NCI-H446 (cell line): Measurements from ENCODE around the gene PACS1.
"Not testable (repeated sequence)": the region's sequence is repeated elsewhere in the genome, so short reads cannot be mapped to it uniquely, and the experiment has no call there.

Source experiments
- DNase-seq, 2 experiments: peaks; one replicate each; lab custom pipeline; 2025; lab: John Stamatoyannopoulos, UW

The PACS1 gene

DNA sequence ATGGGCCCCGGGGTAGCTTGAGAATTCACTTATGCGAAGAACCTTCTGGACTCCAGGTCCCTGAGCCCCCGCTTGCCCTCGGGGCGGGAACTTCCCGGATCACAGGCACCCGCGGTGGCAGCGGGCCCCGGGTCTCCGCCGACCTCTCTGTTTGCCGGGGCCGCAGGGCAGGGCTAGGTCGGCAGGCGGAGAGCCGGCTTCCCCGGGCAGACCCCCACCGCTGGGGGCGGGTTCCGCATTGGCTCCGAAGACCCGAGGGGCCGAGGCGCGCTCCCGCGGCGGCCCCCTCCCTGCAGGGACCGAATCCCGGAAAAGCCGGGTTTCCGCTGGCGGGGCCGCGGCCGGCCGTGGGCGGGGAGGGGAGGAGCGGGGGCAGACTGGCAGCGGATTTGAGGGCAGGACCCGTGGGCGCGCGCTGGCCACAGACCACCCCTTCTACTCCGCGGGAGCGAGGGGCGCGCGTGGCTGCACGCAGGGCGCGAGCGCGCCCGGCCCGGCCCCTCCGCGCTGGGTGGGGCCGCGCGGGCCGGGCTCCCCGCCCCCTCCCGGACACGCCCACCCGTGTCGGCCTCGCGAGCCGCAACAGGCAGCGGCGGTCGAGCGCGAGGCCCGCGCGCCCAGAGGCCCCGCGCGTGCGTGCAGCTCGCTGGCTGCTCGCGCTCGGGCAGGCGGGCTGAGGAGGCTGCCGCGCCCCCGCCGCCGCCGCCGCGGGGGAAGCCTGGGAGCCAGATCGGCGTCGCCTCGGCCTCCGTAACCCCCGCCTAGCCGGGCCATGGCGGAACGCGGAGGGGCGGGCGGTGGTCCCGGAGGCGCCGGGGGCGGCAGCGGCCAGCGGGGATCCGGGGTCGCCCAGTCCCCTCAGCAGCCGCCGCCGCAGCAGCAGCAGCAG is at the start of gene PACS1:
PACS1 (plus strand) TSS at position 558 of the 889 bp plus-strand sequence; CDS start at position 773, 215 bp downstream.
- DNase-seq: peak in 1 of 2 experiments; percentile 70

DNA sequence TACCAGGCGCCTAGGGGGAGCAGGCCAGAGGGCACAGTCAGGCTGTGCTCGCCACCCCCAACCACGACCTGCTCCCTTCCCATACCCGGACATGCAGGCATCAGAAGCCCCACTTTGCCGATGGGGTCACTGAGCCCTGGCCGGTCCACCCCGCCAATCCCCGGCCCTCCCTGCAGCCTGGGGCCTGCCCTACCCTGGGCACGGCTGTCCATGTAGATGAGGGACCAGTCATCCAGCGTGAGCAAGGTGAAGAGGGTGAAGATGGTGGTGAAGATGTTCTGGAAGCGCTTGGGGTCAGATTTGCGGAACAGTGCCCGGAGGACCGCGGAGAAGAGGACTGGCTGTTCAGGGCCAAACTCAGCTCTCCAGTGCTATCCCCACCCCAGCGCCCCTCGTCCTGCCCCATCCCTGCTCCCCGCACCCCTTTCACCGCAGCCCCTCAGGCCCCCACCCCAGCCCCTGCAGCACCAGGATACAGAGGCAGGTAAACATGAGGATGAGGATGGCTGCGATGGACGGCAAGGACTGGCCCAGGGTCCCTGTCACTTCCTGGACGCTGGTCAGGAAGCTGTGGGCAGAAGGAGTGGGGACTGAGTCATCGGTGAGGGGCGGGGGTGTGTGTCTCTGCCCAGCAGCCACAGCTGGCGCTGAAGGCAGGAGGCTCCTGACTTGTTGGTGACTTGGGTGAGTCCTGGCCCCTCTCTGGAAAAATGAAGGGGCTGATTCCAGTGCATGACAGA is 49.3 kb upstream of the PACS1 start:
- DNase-seq: no peak

DNA sequence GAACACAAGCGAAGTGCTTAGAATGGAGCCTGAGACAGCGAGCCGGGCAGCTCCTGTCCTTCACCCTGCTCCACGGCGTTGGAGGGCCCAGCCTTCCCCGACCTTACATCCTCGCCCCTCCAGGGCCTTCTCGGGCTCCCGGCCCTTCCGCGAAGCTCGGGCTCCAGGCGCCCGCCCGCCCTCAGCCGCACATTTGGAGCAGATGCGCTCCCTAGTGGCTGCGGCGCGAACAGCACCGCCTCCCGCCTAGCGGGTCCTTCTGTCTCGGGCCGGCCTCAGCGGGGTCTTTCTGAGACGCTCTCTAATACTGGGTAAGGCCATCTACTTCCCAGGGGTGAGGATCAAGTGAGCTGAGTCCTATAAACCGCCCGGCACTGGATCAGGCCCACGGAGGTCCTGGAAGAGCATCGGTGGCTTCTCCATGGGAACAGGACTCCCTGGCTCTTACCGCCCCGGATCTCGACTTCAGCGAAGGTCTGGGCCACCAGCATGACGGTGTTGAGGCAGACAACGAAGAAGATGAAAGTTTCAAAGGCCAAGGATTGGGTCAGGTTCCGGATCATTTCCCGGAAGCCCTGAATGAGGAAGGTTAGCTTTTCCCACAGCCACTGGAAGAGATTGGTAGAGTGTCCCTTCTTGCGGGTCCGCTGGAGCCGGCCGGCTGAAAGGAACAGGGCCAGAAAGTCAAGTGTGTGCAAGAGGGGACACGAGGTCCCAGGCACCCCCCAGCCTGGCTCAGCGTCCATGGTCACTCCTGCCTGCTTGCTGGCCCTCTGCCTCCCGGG is 47.5 kb upstream of the PACS1 start:
- DNase-seq: peak; percentile 32 to 88

DNA sequence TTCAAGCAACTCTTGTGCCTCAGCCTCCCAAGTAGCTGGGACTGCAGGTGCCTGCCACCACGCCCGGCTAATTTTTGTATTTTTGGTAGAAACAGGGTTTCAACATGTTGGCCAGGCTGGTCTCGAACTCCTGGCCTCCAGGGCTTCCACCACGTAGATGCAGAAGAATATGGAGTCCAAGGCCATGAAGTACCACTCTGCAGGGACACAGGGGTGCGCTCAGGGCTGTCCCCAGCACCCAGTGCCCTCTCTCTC is 47.0 kb upstream of the PACS1 start:
- not testable (repeated sequence) for DNase-seq

DNA sequence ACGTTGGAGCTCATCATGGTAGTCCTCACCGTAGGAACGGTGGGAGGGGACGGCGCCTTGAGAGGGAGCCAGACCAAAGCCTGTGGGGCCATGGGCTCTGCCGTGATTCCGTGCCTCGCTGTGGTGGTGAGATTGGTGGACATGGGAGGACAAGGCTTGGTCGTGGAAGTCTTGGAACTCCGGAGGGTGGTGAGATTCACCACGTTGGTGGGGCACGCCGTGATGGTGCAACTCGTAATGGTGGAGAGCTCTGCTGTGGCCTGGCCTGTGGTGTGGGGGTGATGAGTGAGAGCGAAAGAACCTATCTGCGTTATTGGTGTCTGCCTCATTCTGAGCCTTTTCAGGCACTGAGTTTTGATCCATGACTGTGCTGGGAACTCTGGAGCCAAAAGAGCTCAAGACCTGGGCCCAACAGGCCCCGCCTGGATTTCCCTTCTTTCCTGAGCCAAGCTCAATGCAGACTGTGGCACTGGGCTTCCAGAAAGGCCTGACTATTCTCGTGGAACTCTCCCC is 44.0 kb upstream of the PACS1 start, which contains the start of gene CATSPER1:
CATSPER1 (minus strand) TSS at position 463 of the 513 bp plus-strand sequence; CDS start at position 363, 100 bp downstream.
- DNase-seq: no peak

DNA sequence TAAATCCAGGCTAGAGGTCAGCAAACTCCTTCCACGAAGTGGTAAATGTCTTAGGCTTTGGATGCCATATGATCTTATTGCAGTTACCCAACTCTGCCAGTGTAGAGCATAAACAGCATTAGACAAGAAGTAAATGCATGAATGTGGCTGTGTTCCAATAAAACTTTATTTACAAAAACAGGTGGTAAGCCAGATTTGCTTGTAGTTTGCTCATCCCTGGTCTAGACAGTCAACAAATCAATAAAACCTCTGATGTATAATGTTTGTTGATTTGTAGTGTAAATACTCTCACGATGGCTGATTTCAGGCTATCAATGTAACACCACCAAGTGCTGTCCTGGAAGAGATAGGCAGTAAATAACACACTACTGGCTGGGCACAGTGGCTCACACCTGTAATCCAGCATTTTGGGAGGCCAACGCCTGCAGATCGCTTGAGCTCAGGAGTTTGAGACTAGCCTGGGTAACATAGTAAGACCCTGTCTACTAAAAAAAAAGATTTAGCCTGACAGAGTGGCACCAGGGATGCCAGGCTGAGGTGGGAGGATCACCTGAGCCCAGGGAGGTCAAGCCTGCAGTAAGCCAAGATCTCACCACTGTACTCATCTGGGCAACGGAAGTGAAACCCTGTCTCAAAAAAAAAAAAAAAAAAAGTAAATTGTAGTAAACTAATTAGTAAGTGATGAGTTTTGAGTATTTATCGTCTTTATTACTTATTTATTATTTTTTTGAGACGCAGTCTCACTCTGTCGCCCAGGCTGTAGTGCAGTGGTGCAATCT is 36.9 kb upstream of the PACS1 start:
- no peak for DNase-seq

DNA sequence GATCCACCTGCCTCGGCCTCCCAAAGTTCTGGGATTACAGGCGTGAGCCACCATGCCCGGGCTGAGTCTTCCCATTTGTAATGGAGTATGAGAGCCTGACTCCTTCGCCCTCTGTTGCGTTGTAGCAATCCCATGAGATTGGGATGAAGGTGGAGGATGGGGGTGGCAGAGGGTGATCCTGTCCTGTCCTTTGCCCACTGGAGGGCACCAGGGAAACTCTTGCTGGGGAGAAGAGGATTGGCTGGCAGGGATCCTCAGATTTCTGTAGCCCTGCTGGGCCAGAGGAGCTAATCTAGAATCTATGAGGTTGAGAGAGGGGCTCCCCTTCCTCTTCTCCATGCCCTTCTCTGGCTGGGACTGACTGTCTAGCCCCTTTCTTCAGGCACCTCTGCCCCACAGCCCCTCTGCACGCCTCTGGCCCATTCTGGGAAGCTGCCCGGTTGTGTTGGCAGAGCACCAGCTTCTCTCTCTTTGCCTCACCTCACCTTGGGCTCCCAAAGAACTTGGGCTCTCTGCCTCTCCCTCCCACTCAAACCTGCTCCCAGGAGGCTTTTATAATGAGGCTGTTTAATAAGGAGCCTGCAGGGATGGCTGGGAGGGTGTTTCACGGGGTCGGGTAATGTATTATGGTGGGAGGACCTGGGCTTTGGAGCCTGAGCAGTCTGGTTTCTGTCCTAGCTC is 34.3 kb upstream of the PACS1 start:
- DNase-seq: no peak

DNA sequence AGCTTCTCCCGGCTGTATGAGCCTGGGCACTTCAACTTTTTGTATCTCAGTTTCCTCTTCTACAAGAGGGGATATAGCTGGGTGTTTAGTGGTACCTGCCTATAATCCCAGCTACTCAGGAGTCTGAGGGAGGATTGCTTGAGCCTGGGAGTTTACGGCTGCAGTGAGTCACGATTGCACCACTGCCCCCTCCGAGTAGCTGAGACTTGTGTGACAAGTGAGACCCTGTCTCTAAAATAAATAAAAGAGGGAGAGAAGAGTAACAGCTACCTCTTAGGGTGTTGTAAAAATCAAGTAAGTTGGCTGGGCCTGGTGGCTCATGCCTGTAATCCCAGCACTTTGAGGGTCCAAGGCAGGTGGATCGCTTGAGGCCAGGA is 33.8 kb upstream of the PACS1 start:
- no peak for DNase-seq

DNA sequence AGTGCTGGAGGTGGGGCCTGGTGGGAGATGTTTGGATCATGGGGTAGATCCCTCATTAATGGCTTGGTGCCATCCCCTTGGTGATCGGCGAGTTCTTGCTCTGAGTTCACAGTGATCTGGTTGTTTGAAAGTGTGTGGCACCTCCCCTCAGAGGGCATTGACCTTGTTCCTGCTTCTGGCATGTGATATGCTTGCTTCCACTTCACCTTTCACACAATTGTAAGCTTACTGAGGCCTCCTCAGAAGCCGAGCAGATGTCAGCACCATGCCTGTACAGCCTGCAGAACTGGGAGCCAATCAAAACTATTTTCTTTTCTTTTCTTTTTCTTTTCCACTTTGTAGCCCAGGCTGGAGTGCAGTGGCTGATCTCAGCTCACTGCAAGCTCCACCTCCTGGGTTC is 32.7 kb upstream of the PACS1 start:
- no peak for DNase-seq

DNA sequence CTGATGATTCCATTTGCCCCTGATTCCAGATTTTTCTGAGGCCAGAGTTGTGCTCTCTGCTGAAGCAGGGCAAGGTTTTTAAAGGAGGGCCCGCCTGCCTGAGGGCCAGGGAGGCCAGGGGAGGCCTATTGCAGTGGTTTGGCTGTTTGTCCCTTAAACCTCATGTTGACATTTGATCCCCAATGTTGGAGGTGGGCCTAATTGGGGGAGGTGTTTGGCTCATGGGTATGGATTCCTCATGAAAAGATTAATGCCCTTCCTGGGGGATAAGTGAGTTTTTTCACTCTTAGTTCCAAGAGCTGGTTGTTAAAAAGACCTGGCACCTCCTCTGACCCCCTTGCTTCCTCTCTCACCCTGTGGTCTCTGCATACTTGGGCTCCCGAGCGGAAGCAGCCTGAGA is 30.3 kb upstream of the PACS1 start:
- DNase-seq: no peak

DNA sequence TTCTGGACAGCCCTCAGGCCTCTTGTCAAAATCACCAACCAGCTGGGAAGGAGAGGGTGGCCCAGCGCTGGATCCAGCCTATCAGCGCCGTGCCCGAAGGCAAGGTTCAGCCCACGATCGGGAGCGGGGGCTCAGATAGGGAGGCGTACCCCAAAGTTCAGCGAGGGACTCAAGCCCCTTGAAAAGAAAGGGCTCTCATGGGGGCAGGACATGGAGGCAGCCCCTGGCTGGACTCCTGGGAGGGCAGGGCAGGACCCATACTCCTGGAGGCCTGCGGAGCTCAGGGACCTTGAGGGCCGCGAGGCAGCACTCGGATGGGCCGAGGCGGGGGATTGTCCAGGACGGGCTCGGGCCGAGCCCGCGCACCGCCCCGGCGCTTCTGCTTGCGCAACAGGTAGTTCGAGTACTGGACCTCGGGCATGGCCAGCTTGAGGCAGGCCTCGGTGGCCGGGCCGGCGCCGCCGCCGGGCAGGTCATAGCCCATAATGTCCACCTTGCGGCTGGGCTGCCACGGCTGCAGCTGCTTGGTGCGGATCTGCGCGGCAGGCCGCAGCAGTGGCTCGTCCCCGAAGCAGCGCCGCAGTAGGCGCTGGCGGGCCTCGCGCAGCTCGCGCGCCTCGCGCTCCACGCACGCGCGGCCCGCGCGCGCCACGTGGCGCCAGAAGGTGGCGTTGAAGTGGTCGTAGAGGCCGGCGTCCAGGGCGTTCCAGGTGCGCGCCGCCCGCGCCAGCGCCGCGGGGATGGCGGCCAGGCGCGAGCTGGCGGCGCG is 27.7 kb upstream of the PACS1 start:
- no peak for DNase-seq

DNA sequence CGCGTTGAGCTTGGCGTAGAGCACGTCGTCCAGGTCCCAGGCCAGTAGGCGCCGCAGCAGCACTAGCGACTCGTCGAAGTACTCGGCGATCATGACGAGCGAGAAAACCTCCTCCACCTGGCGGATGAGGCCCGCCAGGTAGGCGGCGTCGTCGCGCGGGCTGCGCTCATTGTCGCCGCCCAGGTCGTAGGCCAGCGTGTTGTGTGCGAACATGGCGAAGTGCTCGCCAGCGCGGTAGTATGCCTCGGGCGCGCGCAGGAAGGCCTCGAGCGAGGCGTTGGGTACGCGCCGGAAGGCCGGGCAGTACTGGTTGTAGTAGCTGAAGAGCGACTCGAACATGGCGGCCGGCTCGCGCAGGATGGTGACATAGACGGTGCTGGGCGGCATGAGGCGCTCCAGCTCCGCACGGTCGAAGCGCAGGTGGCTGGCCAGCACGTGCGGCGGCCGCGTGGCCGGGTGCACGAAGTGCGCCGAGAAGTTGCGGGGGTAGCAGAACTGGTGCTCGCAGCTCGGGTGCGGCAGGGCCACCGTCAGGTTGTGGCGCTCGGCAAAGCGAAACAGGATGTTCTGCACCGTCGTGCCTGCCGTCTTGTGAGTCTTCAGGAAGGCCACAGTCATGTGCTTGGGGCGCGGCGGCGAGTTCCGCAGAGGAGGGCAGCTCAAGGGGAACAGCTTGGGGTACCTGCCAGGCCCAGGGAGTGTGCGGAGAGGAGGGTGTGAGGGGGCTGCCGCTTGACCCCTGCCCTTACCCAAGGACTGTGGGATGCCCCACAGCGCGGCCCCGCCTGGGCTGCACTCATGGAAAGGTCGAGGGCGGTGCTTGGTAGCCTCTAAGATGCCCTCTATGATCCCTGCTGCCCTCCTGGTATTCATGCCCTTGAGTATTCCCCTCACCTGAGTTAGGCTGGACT is 26.8 kb upstream of the PACS1 start:
- DNase-seq: no peak

DNA sequence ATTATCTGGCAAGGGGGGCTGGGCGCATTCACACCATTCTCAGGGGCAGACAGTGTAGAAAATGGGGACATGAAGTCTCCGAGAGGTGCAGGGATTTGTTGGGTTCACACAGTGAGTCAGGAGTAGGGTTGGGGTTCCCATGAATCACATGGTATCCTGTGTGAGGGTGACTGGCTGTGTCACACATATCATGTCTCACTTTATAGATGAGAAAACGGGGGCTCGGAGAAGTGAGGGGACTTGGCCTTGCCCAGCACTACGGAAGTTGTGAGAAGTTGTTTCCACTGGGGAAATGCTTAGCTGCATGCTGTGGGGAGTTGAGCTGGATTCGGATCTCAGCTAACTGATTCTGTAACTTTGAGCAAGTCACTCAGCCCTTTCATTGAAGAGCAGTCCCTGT is 25.3 kb upstream of the PACS1 start:
- DNase-seq: no peak

DNA sequence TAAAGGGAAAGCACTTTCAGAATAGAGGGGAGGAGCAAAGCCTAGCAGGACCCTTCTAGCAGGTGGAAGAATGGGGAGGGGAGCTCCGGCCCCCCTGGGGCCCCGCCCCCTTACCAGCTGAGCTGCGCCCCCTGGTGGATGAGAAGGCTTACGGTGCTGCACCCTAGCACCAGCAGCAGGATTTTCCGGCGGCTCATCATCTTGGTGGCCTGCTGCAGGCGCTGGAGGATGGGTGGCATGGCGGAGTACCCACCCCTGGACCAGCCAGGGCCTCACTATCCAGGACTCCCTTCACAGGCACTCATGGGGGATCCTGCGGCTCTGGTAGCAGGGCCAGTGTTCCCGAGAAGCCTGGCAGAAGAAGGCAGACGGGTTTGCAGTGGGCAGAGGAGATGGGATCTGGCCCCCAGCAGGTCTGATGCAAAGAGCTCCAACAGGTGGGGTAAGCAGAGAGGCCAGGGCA is 24.9 kb upstream of the PACS1 start:
- DNase-seq: peak; percentile 36 to 80

DNA sequence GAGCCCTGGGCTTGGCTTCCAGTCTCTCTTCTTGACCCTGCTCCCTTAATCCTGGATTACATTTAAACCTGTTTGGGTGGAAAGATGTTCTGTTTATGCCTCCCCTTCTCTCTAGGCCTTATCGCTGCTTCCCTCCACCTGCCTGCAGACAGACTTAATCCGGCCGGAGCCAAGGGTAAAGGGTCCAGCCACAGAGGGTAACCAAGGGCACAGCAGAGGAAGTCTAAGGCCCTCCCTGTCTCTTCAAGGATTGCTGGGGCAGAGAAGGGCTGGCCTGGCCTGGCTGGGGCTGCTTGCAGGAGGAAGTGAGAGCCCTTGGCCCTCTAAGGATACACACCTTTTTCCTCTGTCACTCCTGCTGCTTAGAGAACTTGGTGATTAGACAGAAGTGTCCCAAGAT is 23.2 kb upstream of the PACS1 start:
- DNase-seq: no peak

DNA sequence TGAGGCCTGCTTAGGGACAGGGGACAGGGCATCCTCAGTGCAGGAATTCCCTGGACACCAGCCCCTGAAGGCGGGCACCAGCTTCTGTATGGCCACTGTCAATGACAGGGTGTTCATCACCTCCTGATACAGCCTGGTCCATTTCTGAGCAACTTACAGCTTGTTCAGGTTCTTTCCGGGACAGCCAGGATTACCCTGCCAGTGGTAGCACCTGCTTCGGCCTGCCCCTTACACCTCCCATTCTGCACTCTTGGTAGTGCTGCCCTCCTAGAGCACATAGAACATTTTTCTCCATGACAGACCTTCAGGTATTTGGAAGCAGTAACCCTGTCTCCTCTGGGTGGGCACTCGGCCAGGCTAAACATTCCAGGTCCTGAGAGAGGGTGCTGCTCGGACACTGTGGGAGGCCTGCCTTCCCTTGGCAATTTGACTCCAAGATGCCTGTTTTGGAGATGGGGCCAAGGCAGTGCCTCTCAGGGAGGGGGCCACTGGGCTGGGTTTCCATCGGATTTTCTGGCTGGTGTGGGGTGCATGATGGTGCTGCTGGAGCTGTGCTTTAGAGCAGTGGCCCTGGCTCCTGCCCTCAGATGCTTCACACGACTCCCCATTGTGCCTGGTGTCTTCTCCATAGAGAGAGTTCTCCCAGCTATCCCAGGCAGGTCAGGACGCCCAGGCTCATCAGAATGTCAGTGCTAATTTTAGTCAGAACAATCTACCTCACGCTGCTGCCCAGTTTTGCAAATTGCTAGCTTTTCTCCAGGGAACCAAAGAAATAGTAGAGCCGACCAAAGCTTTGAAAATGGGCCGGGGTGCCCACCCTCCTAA is 22.3 kb upstream of the PACS1 start:
- DNase-seq: no peak

DNA sequence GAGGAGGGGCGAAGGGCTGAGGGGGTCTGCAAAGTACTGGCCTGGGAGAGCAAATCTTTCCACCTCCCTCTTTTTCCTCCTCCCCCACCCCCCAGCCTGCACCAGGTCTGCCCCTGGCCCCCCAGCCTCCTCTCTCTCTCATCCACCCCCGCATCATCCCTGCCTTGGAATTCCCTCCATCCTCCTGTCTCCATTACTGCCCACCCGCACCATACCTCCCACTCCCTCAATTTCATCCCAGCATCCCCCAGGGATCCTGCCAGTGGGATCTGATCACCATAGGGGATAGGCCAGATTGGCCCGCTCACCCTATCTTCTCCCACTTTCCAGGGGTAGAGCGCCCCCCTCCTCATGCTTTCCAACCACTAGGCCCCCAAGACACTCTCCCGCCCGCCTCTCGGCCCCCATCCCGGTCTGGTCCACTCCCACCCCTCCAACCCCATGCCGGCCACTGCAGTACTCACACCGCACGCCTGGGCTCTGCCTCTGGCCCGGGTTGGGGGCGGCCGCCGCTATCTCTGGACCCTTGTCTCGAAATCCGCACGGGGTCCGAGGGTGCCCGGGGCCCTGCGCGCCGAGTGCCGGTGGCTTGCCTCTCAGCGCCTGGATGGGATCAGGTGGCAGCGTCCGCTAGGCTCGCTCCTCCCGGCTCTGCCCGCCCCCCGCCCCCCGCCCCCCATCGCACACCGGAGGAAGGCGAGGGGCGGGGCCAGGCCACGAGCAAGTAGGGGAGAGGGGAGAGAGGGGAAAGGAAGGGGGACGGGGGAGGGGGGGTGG is 21.3 kb upstream of the PACS1 start, which contains the start of gene GAL3ST3:
GAL3ST3 (minus strand) TSS at position 615 of the 777 bp plus-strand sequence. CDS start 3,746 bp downstream, outside the sequence.
- DNase-seq: no peak
